OCI-LY7 (cell line): ENCODE data around the gene STK10. TPM values are rescaled to one million over a fixed set of nuclear protein-coding genes. Genes with fewer than 3 reads are reported as not detected.

Experiments
- BruUV-seq: library from RNA; stranded (reverse); fragments of 400-500 nt; replicated peaks from 2 replicates; lab custom pipeline; 2021; lab: Mats Ljungman, UMichigan
- CTCF ChIA-PET: fragments of 300-600 bp; sonication (Branson Sonifier 250); formaldehyde crosslinking; loops from one replicate; lab custom pipeline; 2022; ENCODE audit warnings: antibody characterized with exemption; ENCODE audit not compliant: unreplicated experiment; lab: Charles Lee
- POLR2A ChIA-PET: fragments of 300-600 bp; sonication (Branson Sonifier 250); formaldehyde crosslinking; loops from one replicate; lab custom pipeline; 2022; ENCODE audit warnings: antibody characterized with exemption; lab: Charles Lee
- DNase-seq: peaks from one replicate; pipeline ENCODE4 v3.0.0-alpha.2; 2015; ENCODE audit warnings: low spot score
- H2AFZ ChIP-seq: fragments of 200-600 bp; sonication (generic), shearing (Covaris generic); 2 replicates; pipeline ENCODE4 v1.6.1; 2014; ENCODE audit warnings: mild to moderate bottlenecking, antibody characterized with exemption, low read length, moderate library complexity
- H3K27ac ChIP-seq: fragments of 200-600 bp; sonication (generic); 2 replicates; pipeline ENCODE4 v1.5.1; 2014; ENCODE audit warnings: mixed run types, low read depth, mild to moderate bottlenecking, moderate library complexity, low read length, inconsistent platforms; ENCODE audit not compliant: poor library complexity, severe bottlenecking
- H3K36me3 ChIP-seq: fragments of 200-600 bp; sonication (generic); 2 replicates; pipeline ENCODE4 v1.6.1; 2014; ENCODE audit warnings: mild to moderate bottlenecking, antibody characterized with exemption, low read length, moderate library complexity, mixed read lengths; ENCODE audit not compliant: insufficient read depth
- H3K4me1 ChIP-seq: fragments of 200-600 bp; sonication (generic); 2 replicates; pipeline ENCODE4 v1.5.1; 2014; ENCODE audit warnings: mild to moderate bottlenecking, low read length; ENCODE audit not compliant: insufficient read depth, poor library complexity, severe bottlenecking
- H3K4me2 ChIP-seq: fragments of 200-600 bp; sonication (generic); 2 replicates; pipeline ENCODE4 v1.6.1; 2014; ENCODE audit warnings: mild to moderate bottlenecking, low read length
- H3K4me3 ChIP-seq: fragments of 200-600 bp; sonication (generic); 2 replicates; pipeline ENCODE4 v1.5.1; 2014; ENCODE audit warnings: mild to moderate bottlenecking, low read depth, low read length; ENCODE audit not compliant: poor library complexity, severe bottlenecking
- H3K79me2 ChIP-seq: fragments of 200-600 bp; sonication (generic); 2 replicates; pipeline ENCODE4 v1.6.1; 2016; ENCODE audit warnings: low read depth, mild to moderate bottlenecking, low read length, moderate library complexity, mixed read lengths; ENCODE audit not compliant: insufficient read depth
- H3K9me2 ChIP-seq: fragments of 200-600 bp; sonication (generic); 2 replicates; pipeline ENCODE4 v1.6.1; 2016; ENCODE audit warnings: mild to moderate bottlenecking, low read length, mixed read lengths; ENCODE audit not compliant: insufficient read depth
- H3K9me3 ChIP-seq: fragments of 200-600 bp; sonication (generic); 2 replicates; pipeline ENCODE4 v1.6.1; 2014; ENCODE audit warnings: mild to moderate bottlenecking, mixed run types, low read length, mixed read lengths
- H4K20me1 ChIP-seq: fragments of 200-600 bp; sonication (generic); 2 replicates; pipeline ENCODE4 v1.6.1; 2014; ENCODE audit warnings: mild to moderate bottlenecking, antibody characterized with exemption, low read length, moderate library complexity, mixed read lengths; ENCODE audit not compliant: insufficient read depth
- EZH2phosphoT487 ChIP-seq: fragments of 200-600 bp; sonication (generic); IDR thresholded peaks from 2 replicates; pipeline ENCODE4 v1.6.1; 2018; ENCODE audit warnings: low read depth, borderline replicate concordance, mild to moderate bottlenecking, mixed run types, antibody characterized with exemption, low read length, moderate library complexity, mixed read lengths
- intact Hi-C: fragments of 100-400 bp; cut with micrococcal nuclease; formaldehyde crosslinking; loops from one replicate; pipeline ENCODE4 v1.10.0; 2022; ENCODE audit not compliant: unreplicated experiment
- total RNA-seq, 2 experiments: library from RNA; depleted of rRNA in 1 of 2; stranded (reverse); fragments of >200 nt in 1 of 2; shearing (Covaris generic) in 1 of 2; gene quantifications; 2 replicates each; pipeline ENCODE4 v1.2.3, GENCODE V29; 2014 to 2022
- TF ChIP-seq, protein P1 (sequence below): fragments of 200-600 bp; sonication (generic); conservative IDR thresholded peaks from 2 replicates; pipeline ENCODE4 v1.5.1; 2014; ENCODE audit warnings: mild to moderate bottlenecking, antibody characterized with exemption, low read length, moderate library complexity, mixed read lengths

STK10 gene
- total RNA-seq, 2 experiments from 2014 or later: 53.7 to 89.7 TPM

DNA sequence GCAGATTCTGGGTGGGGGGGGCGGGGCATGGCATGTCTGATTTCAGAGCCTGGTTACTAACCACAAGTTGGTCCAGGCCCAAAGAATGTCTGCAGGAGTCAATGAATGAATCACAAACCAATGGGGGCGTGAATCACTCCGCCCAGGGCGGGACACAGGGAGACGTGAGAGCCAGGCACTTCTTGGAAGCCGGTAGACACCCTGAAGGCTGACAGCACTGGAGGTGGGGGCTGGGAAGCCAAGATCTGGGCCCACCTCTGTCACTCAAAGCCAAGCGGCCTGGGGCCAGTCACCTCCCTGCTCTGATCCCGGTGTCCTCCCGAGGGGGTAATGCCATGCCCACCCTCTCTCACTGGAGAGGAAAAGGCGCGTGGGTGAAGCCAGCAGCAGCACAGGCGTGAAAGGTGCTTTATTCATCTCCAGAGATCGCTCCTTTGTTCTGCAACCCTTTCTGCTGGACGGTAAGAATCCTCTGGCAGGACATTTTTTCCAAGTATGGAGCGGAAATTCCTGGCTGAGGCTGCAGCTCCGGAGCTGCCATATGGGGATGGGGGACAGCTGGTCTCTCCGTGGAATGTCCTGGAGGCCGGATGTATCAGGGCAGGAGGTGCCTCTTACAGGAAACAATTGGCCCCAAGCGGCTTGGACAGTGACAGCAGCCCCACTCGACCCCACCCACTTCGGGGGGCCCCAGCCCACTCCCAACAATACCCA lies 85.0 kb downstream of the STK10 start:
- peaks cover 45% of the 10 kb centered on the region; the same call in 1 of the 2 replicates for H3K36me3 ChIP-seq
- H3K27ac ChIP-seq: no peak overlapping the region
- POLR2A ChIA-PET: interaction anchor here (0.9 kb wide), 1 partner anchor 70 kb away, joined by 3 read pairs; no protein-coding TSS in a partner anchor
- no peak overlapping the region for H3K4me2 ChIP-seq
- no peaks in the 10 kb centered on the region for H4K20me1 ChIP-seq
- no peak overlapping the region for H2AFZ ChIP-seq
- no TSS peak for BruUV-seq
- TF ChIP-seq EZH2phosphoT487: no peak
- TF ChIP-seq, protein P1, sequence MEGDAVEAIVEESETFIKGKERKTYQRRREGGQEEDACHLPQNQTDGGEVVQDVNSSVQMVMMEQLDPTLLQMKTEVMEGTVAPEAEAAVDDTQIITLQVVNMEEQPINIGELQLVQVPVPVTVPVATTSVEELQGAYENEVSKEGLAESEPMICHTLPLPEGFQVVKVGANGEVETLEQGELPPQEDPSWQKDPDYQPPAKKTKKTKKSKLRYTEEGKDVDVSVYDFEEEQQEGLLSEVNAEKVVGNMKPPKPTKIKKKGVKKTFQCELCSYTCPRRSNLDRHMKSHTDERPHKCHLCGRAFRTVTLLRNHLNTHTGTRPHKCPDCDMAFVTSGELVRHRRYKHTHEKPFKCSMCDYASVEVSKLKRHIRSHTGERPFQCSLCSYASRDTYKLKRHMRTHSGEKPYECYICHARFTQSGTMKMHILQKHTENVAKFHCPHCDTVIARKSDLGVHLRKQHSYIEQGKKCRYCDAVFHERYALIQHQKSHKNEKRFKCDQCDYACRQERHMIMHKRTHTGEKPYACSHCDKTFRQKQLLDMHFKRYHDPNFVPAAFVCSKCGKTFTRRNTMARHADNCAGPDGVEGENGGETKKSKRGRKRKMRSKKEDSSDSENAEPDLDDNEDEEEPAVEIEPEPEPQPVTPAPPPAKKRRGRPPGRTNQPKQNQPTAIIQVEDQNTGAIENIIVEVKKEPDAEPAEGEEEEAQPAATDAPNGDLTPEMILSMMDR: no peak
- no peak overlapping the region for H3K4me3 ChIP-seq
- CTCF ChIA-PET: interaction anchor here (1.0 kb wide), 1 partner anchor 85 kb away, joined by 3 read pairs; the partner anchor contains the start of gene STK10
- DNase-seq: no peak
- H3K79me2 ChIP-seq: no peaks in the 10 kb centered on the region
- peaks cover 15% of the 10 kb centered on the region for H3K4me1 ChIP-seq
- H3K9me2 ChIP-seq: no peaks in the 10 kb centered on the region
- intact Hi-C loops: no loop called here
- H3K9me3 ChIP-seq: no peaks in the 10 kb centered on the region

GRCh38 chr5:172102218-172102870 lies 85.7 kb downstream of the STK10 start:
- BruUV-seq: no TSS peak
- CTCF ChIA-PET: no interaction called here

DNA sequence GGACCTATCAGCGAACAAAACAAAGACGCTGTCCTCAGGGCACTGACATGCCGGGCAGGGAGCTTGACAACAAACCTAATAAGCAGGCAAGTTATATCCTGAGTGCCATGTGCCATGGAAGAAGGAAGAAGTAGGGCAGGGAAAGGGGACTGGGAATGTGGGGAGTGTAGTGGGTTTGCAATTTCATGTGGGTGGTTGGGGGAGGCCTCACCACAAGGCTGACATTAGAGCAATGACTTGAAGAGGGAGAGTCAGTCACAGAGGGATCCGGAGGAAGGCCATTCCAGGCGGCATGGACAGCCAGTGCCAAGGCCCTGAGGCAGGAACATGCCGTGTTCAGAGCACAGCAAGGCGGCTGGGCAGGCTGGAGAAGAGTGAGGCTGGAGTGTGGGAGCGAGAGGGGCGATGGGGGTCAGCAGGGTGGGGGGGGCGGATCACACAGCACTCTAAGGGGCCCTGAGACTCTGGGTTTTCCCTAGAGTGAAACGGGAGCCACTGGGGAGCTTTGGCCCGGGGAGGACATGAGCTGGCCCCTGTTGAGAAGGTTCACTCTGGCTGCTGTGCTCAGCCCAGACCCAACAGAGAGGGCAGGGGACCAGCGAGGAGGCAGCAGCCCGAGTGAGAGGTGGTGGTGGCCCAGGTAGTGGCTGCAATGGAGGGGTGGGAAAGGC lies 86.3 kb downstream of the STK10 start:
- H3K4me2 ChIP-seq: no peak overlapping the region
- H3K36me3 ChIP-seq: peaks cover 47% of the 10 kb centered on the region; the same call in 1 of the 2 replicates
- ChIA-PET CTCF (no interaction called here), POLR2A (interaction anchor here (1.2 kb wide), 1 partner anchor 1795 kb away, joined by 3 read pairs; no protein-coding TSS in a partner anchor)
- no peak for TF ChIP-seq EZH2phosphoT487
- TF ChIP-seq, protein P1: no peak
- DNase-seq: no peak
- no peaks in the 10 kb centered on the region for H3K79me2 ChIP-seq
- no peak overlapping the region for H3K27ac ChIP-seq
- intact Hi-C loops: no loop called here
- no peak overlapping the region for H3K4me3 ChIP-seq
- H3K9me3 ChIP-seq: no peaks in the 10 kb centered on the region
- H2AFZ ChIP-seq: no peak overlapping the region
- no TSS peak for BruUV-seq
- H3K4me1 ChIP-seq: peaks cover 2% of the 10 kb centered on the region
- H3K9me2 ChIP-seq: no peaks in the 10 kb centered on the region
- no peaks in the 10 kb centered on the region for H4K20me1 ChIP-seq

More at GRCh38 chr5:172102218-172102870, 85.7 kb downstream of the STK10 start:
- no peak for DNase-seq
- no peak overlapping the region for H3K4me3 ChIP-seq
- no peaks in the 10 kb centered on the region for H3K9me2 ChIP-seq
- POLR2A ChIA-PET: no interaction called here
- H3K4me2 ChIP-seq: no peak overlapping the region
- H3K36me3 ChIP-seq: peaks cover 50% of the 10 kb centered on the region; the same call in 1 of the 2 replicates
- no peak for TF ChIP-seq EZH2phosphoT487
- no peak overlapping the region for H2AFZ ChIP-seq
- H4K20me1 ChIP-seq: no peaks in the 10 kb centered on the region
- H3K4me1 ChIP-seq: peaks cover 9% of the 10 kb centered on the region
- no peaks in the 10 kb centered on the region for H3K79me2 ChIP-seq
- intact Hi-C loops: no loop called here
- H3K27ac ChIP-seq: no peak overlapping the region
- H3K9me3 ChIP-seq: no peaks in the 10 kb centered on the region
